Adipocyte (in vitro differentiated cells): Measurements from ENCODE around the gene RABGAP1.

Source experiments
- DNase-seq: peaks from one replicate; pipeline ENCODE4 v3.0.0-alpha.2; 2015; ENCODE audit warnings: low read depth
- H3K27me3 ChIP-seq: replicated peaks from 2 replicates; pipeline ENCODE4 v1.7.0; 2013; ENCODE audit warnings: mild to moderate bottlenecking, low read length, moderate library complexity; ENCODE audit not compliant: control insufficient read depth, insufficient read depth
- H3K36me3 ChIP-seq: 2 replicates; pipeline ENCODE4 v1.7.0; 2013; ENCODE audit warnings: low read length, mild to moderate bottlenecking, moderate library complexity; ENCODE audit not compliant: control insufficient read depth, insufficient read depth, severe bottlenecking
- H3K4me1 ChIP-seq: 2 replicates; pipeline ENCODE4 v1.7.0; 2013; ENCODE audit warnings: mild to moderate bottlenecking, low read length, moderate library complexity; ENCODE audit not compliant: control insufficient read depth, insufficient read depth
- H3K4me3 ChIP-seq: 2 replicates; pipeline ENCODE4 v1.7.0; 2013; ENCODE audit warnings: mild to moderate bottlenecking, low read length, moderate library complexity
- H3K9ac ChIP-seq: 2 replicates; pipeline ENCODE4 v1.7.0; 2013; ENCODE audit warnings: mild to moderate bottlenecking, low read length, moderate library complexity
- H3K9me3 ChIP-seq: 2 replicates; pipeline ENCODE4 v1.7.0; 2013; ENCODE audit warnings: mild to moderate bottlenecking, low read length, moderate library complexity; ENCODE audit not compliant: control insufficient read depth

RABGAP1 gene

DNA sequence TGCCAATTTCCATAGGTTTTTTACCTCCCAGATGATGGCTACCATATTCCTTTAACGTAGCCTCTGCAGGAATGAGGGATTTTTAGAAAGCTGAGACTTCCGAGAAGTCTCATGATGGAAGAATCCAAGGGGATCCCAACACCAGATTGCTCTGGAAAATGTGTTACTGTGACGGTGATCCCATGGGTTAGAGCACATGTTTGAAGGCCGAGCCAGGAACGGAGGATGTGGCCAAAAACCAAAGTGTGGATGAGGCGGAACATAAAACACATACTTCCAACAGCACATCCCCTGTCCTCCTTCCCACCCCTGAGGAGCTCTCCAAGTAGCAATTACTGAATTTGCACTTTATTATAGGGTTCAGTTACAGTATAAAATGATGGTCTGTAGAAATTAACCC lies 175.2 kb downstream of the RABGAP1 start:
- no peak for DNase-seq

GRCh38 chr9:123119566-123119965 lies 178.7 kb downstream of the RABGAP1 start:
- Histone ChIP-seq H3K36me3 (no peaks in the 10 kb centered on the region), H3K9me3 (no peaks in the 10 kb centered on the region), H3K9ac (no peak overlapping the region), H3K27me3 (no peaks in the 10 kb centered on the region), H3K4me1 (peaks cover 18% of the 10 kb centered on the region), H3K4me3 (no peak overlapping the region)
- no peak for DNase-seq

More for the DNA sequence above, 175.2 kb downstream of the RABGAP1 start:
- Histone ChIP-seq H3K9me3 (no peaks in the 10 kb centered on the region), H3K9ac (no peak overlapping the region), H3K4me3 (no peak overlapping the region), H3K27me3 (no peaks in the 10 kb centered on the region), H3K36me3 (no peaks in the 10 kb centered on the region), H3K4me1 (peaks cover 14% of the 10 kb centered on the region)

- Histone ChIP-seq H3K9me3 (no peaks in the 10 kb centered on the region), H3K27me3 (no peaks in the 10 kb centered on the region), H3K9ac (no peak overlapping the region), H3K4me1 (peaks cover 18% of the 10 kb centered on the region), H3K36me3 (no peaks in the 10 kb centered on the region), H3K4me3 (no peak overlapping the region)
- DNase-seq, result no peak
Measured at GRCh38 chr9:123120131-123120530, 179.3 kb downstream of the RABGAP1 start.

DNA sequence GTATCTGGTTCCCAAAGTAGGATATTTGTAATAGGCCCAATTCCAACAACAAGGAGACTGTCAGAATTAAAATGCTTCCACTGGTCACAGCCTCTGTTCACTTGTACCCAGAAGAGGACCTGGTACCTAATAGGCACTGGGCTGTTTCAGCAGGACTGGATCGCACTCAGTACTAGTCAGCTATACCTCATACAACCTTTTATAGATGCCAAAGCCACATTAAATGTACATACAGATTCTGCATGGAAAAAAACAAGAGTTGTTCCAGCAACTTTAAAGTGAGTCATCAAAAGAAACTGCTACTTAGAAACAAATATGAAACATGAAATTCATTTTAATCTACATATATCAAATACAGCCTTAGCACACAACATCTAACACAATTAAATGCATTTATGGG lies 180.1 kb downstream of the RABGAP1 start:
- H3K4me1 ChIP-seq, result peaks cover 18% of the 10 kb centered on the region
- H3K9me3 ChIP-seq, result no peaks in the 10 kb centered on the region
- H3K27me3 ChIP-seq, result no peaks in the 10 kb centered on the region
- H3K36me3 ChIP-seq, result no peaks in the 10 kb centered on the region
- no peak overlapping the region for H3K9ac ChIP-seq
- DNase-seq, result peak; percentile 40
- no peak overlapping the region for H3K4me3 ChIP-seq

DNA sequence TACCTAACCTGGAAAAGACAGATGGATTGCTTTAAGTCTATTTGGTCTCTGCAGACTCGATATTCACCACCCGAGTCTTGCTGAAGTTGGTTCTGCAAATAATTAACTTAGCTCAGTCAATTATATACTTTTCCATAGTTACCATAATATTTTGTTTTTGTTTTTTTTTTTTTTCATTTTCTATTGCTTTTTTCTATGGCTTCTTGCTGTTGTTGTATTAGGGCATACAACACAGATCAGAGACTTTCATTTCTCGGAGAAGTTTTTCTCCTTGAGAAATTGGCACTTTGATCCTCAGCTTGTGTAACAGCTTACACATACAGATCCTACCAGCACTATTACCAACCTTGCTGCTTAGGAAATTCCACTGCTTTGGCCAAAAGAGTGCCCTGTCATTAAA lies 180.6 kb downstream of the RABGAP1 start:
- no peaks in the 10 kb centered on the region for H3K36me3 ChIP-seq
- peak; percentile 14 for DNase-seq
- H3K27me3 ChIP-seq, result no peaks in the 10 kb centered on the region

DNA sequence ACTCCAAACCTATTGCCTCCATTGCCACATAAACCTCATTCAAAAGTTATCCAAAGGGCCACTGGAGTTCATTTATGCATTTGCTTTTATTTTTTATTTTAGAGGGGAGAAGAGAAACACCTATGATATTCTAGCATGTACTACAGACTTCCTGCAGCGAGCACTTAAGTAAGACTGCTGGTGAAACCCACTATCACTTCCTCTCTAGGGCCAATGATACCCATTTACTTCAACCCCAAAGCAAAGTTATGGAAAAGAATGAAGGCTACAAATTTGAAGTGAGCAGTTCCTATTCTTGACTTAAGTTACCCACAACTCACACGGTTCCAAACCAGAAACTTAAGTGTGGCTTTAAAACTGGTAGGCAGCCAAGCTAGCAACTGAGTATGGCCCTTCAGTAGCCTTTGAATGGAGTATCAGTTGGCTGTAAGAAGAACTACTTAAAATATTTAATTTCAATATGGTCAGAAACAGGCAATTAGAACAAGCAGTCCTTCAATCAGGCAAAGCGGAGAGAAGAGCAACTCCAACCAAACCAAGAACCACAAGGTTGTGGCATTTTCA lies 186.8 kb downstream of the RABGAP1 start:
- Histone ChIP-seq H3K9me3 (no peaks in the 10 kb centered on the region), H3K9ac (no peak overlapping the region), H3K36me3 (no peaks in the 10 kb centered on the region), H3K4me3 (no peak overlapping the region), H3K4me1 (peaks cover 11% of the 10 kb centered on the region), H3K27me3 (no peaks in the 10 kb centered on the region)
- DNase-seq, result no peak

More for the DNA sequence above, 180.6 kb downstream of the RABGAP1 start:
- Histone ChIP-seq H3K9ac (no peak overlapping the region), H3K4me3 (no peak overlapping the region), H3K9me3 (no peaks in the 10 kb centered on the region), H3K4me1 (peaks cover 18% of the 10 kb centered on the region)

DNA sequence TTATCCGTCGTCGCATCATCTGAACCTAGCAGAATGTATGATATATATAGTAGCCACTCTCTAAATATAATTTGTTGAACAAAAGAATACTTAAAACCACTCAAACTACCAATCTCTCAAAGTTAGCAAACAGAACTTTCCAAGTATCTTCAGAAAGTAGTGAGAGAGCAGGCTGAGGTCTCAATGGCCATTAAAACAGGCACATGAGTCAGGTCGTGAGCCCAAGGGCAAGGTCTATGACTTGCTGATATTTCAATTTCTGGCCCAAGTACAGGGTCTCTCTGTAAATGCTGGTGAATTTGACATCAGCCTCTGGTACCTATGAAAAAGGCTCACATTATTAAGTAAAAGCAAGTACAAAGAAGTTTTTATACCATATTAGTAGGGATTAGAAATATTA lies 187.8 kb downstream of the RABGAP1 start:
- no peaks in the 10 kb centered on the region for H3K36me3 ChIP-seq
- H3K4me3 ChIP-seq, result no peak overlapping the region
- no peaks in the 10 kb centered on the region for H3K9me3 ChIP-seq
- no peak for DNase-seq
- H3K27me3 ChIP-seq, result no peaks in the 10 kb centered on the region
- H3K9ac ChIP-seq, result no peak overlapping the region
- peaks cover 11% of the 10 kb centered on the region for H3K4me1 ChIP-seq

GRCh38 chr9:123129423-123129822 lies 188.6 kb downstream of the RABGAP1 start:
- peak overlapping the region; percentile 5 for H3K9ac ChIP-seq
- DNase-seq, result peak; percentile 48
- no peak overlapping the region for H3K4me3 ChIP-seq
- no peaks in the 10 kb centered on the region for H3K9me3 ChIP-seq
- no peaks in the 10 kb centered on the region for H3K27me3 ChIP-seq
- no peaks in the 10 kb centered on the region for H3K36me3 ChIP-seq
- H3K4me1 ChIP-seq, result peaks cover 11% of the 10 kb centered on the region

GRCh38 chr9:123131258-123131657 lies 190.4 kb downstream of the RABGAP1 start:
- Histone ChIP-seq H3K27me3 (no peaks in the 10 kb centered on the region), H3K4me1 (peaks cover 11% of the 10 kb centered on the region), H3K36me3 (no peaks in the 10 kb centered on the region), H3K4me3 (no peak overlapping the region), H3K9me3 (no peaks in the 10 kb centered on the region), H3K9ac (no peak overlapping the region)
- peak; percentile 73 for DNase-seq

DNA sequence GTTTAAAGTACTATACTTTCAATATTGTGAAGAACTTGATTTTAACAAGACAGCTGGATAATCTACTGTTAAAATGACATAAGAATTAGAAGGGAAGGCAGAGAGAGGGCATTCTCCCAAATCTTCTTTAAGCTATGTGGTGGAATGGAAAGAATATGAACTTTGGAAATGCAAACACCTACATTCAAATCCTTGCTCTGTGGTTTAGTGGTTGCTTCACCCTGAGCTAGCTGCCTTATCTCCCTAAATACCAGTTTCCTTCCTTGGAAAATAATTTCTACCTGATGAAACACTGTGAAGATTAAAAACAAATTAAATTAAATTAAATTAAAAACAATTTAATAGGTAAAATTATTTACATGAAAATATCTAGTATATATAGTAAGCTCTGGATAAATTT lies 191.2 kb downstream of the RABGAP1 start:
- Histone ChIP-seq H3K4me3 (no peak overlapping the region), H3K36me3 (no peaks in the 10 kb centered on the region), H3K9ac (no peak overlapping the region), H3K27me3 (no peaks in the 10 kb centered on the region), H3K9me3 (no peaks in the 10 kb centered on the region), H3K4me1 (peaks cover 11% of the 10 kb centered on the region)
- DNase-seq, result no peak

GRCh38 chr9:123132696-123133095 lies 191.9 kb downstream of the RABGAP1 start:
- Histone ChIP-seq H3K27me3 (no peaks in the 10 kb centered on the region), H3K4me3 (no peak overlapping the region), H3K9me3 (no peaks in the 10 kb centered on the region), H3K36me3 (no peaks in the 10 kb centered on the region), H3K4me1 (peaks cover 11% of the 10 kb centered on the region), H3K9ac (no peak overlapping the region)
- DNase-seq, result no peak

DNA sequence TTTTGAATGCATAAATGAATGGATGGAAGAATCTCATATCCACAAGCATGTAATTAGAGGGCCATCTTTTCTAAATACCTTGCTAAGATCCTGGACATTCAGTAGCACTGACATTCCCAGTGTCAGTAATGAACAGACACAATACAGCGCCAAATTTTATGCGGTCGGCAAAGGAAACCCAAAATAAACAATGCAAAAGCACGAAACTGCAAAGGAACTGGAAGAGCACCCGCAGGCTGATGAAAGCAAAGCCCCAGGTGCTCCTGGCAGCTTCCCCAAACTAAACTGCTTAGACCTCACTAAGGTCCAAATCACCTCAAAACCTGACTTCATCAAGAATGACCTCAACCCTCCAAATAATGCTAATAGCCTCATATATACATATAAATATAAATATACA lies 194.6 kb downstream of the RABGAP1 start:
- H3K4me3 ChIP-seq, result no peak overlapping the region
- no peak overlapping the region for H3K9ac ChIP-seq
- H3K9me3 ChIP-seq, result no peaks in the 10 kb centered on the region
- no peaks in the 10 kb centered on the region for H3K36me3 ChIP-seq
- H3K4me1 ChIP-seq, result no peaks in the 10 kb centered on the region
- DNase-seq, result no peak
- H3K27me3 ChIP-seq, result no peaks in the 10 kb centered on the region
